ENCODE data around the gene FAF1.
"Not testable (repeated sequence)": the region's sequence is repeated elsewhere in the genome, so short reads cannot be mapped to it uniquely, and the experiment has no call there.

FAF1 gene

GRCh38 chr1:50952566-50952965, 7.5 kb downstream of the FAF1 start:
- not testable (repeated sequence) for DNase-seq

DNA sequence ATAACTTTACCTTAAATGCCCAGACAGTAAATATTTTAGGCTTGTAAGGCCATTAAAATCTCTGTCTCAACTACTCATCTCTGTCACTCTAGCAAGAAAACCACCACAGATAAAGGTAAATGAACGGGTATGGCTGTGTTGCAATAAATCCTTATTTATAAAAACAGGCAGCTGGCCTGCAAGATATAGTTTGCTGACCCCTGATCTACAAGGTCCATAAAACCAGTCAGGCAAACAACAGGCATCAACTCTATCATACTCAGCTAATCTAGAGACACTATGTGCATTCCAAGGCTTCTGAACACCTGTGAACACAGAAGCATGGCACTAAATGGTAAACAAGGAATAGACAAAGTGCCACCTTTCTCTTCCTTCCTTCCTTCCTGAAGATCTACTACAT, 9.7 kb downstream of the FAF1 start:
- DNase-seq = no peak

DNA sequence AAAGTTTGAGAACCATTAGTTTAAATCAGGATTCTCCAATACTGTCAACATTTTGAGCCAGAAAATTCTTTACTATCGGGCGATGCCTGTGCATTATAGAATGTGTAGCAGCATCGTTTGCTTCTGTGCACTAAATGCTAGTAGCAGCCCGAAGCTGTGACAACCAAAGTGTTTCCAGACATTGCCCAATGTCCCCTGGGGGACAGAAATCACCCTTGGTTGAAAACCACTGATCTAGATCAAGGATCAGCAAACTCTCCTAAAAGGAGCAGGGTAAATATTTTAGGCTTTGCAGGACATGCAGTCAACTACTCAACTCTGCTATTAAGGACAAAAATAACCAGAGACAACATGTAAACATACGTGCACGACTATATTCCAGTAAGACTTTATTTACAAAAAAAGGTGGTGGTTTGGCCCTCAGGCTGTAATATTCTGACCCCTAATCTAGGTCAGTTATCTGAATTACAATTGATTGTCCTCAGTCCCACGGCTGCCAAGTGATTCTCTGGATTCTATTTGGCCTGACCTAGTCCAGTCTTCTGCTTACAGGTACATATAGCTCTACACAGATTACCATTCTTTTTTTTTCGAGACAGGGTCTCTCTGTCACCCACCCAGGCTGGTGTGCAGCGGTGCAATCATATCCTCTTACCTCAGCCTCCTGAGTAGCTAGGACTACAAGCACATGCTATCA, 10.6 kb downstream of the FAF1 start:
- DNase-seq = no peak

GRCh38 chr1:50942334-50942733, 17.7 kb downstream of the FAF1 start:
- no peak for DNase-seq

- DNase-seq = no peak
Measured at GRCh38 chr1:50940291-50940690, 19.8 kb downstream of the FAF1 start.

GRCh38 chr1:50936321-50936720, 23.7 kb downstream of the FAF1 start:
- DNase-seq = no peak

DNA sequence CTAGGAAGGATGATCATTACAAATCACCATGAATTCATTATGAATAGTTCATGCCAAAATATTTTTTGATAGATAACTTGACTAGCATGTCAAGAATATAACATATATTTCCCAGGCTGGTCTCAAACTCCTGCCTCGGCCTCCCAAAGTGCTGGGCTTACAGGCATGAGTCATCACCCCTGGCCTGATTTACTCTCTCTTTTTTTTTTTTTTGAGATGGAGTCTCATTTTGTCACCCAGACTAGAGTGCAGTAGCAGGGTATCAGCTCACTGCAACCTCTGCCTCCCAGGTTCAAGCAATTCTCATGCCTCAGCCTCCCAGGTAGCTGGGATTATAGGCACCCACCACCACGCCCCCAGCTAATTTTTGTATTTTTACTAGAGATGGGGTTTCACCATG, 24.8 kb downstream of the FAF1 start:
- not testable (repeated sequence) for DNase-seq

- no peak for DNase-seq
Measured at GRCh38 chr1:50934838-50935237, 25.2 kb downstream of the FAF1 start.

DNA sequence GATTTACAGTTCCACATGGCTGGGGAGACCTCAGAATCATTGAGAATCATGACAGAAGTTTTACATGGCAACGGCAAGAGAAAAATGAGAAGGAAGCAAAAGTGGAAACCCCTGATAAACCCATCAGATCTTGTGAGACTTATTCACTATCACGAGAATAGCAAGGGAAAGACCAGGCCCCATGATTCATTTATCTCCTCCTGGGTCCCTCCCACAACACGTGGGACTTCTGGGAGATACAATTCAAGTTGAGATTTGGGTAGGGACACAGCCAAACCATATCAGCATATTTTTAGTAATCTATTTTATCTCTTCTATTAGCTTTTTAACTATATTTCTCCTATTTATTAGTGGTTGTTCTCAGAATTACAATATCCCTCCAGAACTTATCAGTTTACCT, 26.3 kb downstream of the FAF1 start:
- not testable (repeated sequence) for DNase-seq

- not testable (repeated sequence) for DNase-seq
Measured at GRCh38 chr1:50932043-50932442, 28.0 kb downstream of the FAF1 start.

- no peak for DNase-seq
Measured at GRCh38 chr1:50930965-50931737, 28.9 kb downstream of the FAF1 start.

GRCh38 chr1:50930193-50930592, 29.9 kb downstream of the FAF1 start:
- DNase-seq = no peak

DNA sequence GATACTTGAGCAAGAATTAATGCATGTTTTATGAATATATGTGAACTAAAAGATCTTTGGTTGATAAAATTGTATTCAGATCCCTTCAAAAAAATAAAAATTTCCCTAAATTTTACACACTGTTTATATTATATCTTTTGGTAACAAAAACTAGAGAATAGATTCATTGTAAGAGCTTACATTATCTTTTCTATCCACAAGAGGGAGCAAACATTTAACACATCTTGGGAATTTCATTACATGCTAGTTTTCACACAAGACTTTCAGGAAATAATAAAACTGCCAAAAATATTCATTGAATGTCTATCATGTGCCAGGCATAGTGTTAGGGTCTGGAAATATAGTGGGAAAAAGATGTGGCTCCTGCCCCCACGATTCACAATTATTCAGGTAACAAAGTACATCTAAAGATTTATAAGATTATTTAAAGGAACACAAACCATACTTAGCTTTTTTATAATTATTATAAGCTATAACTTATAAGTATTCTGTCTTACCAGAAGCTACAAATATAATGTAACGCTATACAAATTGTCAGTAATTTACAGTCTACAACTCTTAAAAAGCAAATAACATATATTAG, 30.6 kb downstream of the FAF1 start:
- DNase-seq = no peak

DNA sequence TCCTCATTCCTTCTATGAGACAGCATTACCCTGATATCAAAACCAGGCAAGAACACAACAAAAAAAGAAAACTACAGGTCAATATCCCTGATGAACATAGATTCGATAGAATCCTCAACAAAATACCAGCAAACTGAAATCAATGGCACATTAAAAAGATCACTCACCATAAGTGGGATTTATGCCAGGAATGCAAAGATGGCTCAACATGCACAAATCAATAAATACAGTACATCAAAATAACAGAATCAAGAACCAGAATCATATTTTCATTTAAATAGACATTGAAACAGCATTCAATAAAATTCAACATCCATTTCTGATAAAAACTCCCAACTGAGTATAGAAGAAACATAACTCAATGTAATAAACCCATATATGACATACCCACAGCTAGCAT, 36.5 kb downstream of the FAF1 start:
- no peak for DNase-seq

DNA sequence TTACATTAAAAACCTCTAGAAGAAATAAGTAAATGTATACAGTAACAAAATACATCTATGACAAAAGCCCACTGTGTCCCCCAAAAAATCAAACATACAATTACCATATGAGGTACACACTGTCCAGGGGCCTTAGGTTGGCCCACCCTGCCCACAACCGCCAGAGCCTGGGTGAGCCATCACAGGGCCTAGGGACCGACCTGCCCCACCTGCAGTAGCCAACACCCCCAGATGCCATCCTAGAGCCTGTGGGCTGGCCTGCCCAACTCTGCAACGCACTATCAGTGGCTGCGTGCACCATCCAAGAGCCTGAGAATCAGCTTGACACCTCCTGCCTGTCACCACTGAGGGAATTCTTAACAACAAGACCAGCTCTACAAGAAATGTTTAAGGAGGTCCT, 39.0 kb downstream of the FAF1 start:
- DNase-seq = no peak

DNA sequence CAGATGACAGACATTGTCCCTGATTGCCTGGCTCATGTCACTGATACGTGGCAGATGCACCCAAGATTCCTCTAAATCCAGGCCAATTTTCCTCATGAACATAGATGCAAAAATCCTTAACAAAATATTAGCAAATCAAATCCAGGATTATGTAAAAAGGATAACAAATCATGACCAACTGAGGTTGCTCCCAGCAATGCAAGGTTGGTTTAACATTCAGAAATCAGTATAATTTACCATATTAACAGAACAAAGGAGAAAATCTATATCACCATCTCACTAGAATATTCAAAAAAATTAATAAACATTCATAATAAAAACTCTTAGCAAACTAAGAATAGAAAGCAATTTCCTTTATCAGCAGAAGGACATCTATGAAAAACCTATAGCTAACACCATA, 39.7 kb downstream of the FAF1 start:
- no peak for DNase-seq

DNA sequence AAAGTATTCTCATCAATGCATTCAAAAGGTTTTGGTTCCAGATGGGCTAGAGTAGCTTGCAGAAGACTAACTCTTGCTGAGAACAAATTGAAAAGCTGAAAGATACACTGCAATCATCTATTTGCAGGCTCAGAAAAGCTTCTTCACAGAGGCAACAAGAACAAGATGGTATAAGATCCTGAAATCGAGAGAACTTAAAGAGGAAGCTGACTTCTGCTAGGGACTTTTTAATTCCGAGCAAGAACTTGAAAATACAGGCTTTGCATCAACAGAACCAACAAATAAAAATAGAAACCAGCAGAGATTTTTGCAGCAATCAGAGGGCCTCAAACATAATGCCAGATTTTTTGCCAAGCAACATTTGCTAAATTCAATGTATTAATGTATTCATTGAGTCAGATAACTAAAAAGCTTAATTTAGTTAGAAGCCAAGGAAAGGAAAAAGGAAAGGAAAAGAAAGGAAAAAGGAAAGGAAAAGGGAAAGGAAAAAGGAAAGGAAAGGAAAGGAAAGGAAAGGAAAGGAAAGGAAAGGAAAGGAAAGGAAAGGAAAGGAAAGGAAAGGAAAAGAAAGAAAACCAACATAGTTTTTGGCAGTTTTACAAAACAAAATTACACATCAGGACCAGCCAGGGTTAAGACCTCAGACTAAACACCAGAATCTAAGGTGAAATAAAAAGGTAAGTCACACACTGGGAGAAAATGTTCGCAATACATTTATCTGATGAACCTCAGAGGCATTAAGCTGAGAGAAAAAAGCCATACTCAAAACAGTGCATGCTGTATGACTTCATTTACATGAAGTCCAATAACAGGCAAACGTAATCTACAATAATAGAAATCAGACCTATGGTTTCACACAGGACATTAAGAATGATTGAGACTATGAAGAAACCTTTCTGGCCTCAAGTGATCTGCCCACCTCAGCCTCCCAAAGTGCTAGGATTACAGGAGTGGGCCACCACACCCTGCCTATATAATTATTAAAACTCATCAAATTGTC, 42.6 kb downstream of the FAF1 start:
- no peak for DNase-seq

GRCh38 chr1:50915621-50916020, 44.4 kb downstream of the FAF1 start:
- no peak for DNase-seq

GRCh38 chr1:50913954-50914353, 46.1 kb downstream of the FAF1 start:
- no peak for DNase-seq

- not testable (repeated sequence) for DNase-seq
Measured at GRCh38 chr1:50910356-50910755, 49.7 kb downstream of the FAF1 start.

- not testable (repeated sequence) for DNase-seq
Measured at GRCh38 chr1:50907610-50908009, 52.5 kb downstream of the FAF1 start.

DNA sequence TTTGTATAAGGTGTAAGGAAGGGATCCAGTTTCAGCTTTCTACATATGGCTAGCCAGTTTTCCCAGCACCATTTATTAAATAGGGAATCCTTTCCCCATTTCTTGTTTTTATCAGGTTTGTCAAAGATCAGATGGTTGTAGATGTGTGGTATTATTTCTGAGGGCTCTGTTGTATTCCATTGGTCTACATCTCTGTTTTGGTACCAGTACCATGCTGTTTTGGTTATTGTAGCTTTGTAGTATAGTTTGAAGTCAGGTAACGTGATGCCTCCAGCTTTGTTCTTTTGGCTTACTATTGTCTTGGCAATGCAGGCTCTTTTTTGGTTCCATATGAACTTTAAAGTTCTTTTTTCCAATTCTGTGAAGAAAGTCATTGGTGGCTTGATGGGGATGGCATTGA, 54.0 kb downstream of the FAF1 start:
- not testable (repeated sequence) for DNase-seq

DNA sequence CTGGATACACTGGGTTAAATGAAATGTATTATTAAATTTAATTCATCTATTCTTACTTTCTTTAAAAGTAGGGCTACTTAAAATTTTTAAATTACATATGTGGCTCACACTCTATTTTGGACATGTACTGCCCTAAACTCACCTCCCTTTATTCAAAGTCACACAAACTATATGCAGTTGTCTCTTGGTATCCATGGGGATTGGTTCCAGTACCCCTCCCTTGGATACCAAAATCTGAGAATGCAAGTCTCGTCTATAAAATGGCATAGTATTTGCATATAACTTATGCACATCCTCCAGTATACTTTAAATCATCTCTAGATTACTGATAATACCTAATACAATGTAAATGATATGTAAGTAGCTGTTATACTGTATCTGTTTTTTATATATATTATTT, 57.6 kb downstream of the FAF1 start:
- no peak for DNase-seq
